ENCODE measurements around the gene DDX60.
"Not testable (repeated sequence)": the region's sequence is repeated elsewhere in the genome, so short reads cannot be mapped to it uniquely, and the experiment has no call there.

The DDX60 gene

GRCh38 chr4:168218645-168219044, 99.9 kb downstream of the DDX60 start (continued):
- TF ChIP-seq ZNF658 (tag by site-specific recombination; IDR thresholded peaks at IDR 0.05): no peak

GRCh38 chr4:168213511-168213910, 105.0 kb downstream of the DDX60 start:
- POLR2A ChIA-PET; H3K36me3 ChIP-seq (ENCODE audit: control insufficient read depth in 2 of 2, insufficient read depth in 1 of 2, low read length in 2 of 2); H3K27ac ChIP-seq (ENCODE audit: extremely low read depth, low read depth, low read length); H3K9me3 ChIP-seq (ENCODE audit: control insufficient read depth, insufficient read depth, low read depth, low read length); H3K4me1 ChIP-seq (ENCODE audit: control insufficient read depth, insufficient read depth, low read length); CTCF ChIA-PET; H3K4me3 ChIP-seq (ENCODE audit: low read depth, low read length): not testable (repeated sequence)

DNA sequence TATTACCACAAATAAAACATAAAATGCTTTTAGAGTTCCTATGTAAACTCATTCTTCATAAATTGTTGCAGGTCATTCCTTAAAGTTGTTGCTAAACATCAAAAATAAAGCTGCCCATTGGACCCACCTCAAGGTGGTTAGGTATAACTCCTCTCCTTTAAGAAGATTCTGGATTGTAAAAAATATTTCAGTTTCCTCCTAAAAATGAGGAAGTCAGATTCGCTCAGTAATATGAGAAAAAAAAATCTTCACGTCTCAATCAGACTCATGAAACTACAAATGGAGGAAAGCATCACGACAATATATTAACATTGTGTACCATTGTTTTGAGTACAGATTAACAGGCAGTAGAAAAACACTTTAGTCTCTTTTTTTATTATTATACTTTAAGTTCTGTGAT, 105.9 kb downstream of the DDX60 start:
- Histone ChIP-seq H3K4me3 (ENCODE audit: low read depth, low read length) (no peak overlapping the region), H3K36me3 (ENCODE audit: control insufficient read depth in 2 of 2, insufficient read depth in 1 of 2, low read length in 2 of 2) (no peaks in the 10 kb centered on the region), H3K27ac (ENCODE audit: extremely low read depth, low read depth, low read length) (no peak overlapping the region), H3K4me1 (ENCODE audit: control insufficient read depth, insufficient read depth, low read length) (no peaks in the 10 kb centered on the region), H3K9me3 (ENCODE audit: control insufficient read depth, insufficient read depth, low read depth, low read length) (no peaks in the 10 kb centered on the region)
- TF ChIP-seq, protein P1, sequence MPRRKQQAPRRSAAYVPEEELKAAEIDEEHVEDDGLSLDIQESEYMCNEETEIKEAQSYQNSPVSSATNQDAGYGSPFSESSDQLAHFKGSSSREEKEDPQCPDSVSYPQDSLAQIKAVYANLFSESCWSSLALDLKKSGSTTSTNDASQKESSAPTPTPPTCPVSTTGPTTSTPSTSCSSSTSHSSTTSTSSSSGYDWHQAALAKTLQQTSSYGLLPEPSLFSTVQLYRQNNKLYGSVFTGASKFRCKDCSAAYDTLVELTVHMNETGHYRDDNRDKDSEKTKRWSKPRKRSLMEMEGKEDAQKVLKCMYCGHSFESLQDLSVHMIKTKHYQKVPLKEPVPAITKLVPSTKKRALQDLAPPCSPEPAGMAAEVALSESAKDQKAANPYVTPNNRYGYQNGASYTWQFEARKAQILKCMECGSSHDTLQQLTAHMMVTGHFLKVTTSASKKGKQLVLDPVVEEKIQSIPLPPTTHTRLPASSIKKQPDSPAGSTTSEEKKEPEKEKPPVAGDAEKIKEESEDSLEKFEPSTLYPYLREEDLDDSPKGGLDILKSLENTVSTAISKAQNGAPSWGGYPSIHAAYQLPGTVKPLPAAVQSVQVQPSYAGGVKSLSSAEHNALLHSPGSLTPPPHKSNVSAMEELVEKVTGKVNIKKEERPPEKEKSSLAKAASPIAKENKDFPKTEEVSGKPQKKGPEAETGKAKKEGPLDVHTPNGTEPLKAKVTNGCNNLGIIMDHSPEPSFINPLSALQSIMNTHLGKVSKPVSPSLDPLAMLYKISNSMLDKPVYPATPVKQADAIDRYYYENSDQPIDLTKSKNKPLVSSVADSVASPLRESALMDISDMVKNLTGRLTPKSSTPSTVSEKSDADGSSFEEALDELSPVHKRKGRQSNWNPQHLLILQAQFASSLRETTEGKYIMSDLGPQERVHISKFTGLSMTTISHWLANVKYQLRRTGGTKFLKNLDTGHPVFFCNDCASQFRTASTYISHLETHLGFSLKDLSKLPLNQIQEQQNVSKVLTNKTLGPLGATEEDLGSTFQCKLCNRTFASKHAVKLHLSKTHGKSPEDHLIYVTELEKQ (tag by site-specific recombination; IDR thresholded peaks at IDR 0.05; ENCODE audit: borderline replicate concordance): no peak
- TF ChIP-seq KLF7 (tag by site-specific recombination; IDR thresholded peaks at IDR 0.05; ENCODE audit: borderline replicate concordance): no peak
- no peak for TF ChIP-seq ZNF146 (tag by site-specific recombination; IDR thresholded peaks at IDR 0.05)
- TF ChIP-seq ZNF114 (tag by site-specific recombination; IDR thresholded peaks at IDR 0.05): no peak
- no peak for TF ChIP-seq CTCF (tag by site-specific recombination; IDR thresholded peaks at IDR 0.05)
- no peak for TF ChIP-seq ZSCAN16 (tag by site-specific recombination; IDR thresholded peaks at IDR 0.05)
- TF ChIP-seq ZNF549 (tag by site-specific recombination; IDR thresholded peaks at IDR 0.05): no peak
- no peak for TF ChIP-seq AEBP2 (tag by site-specific recombination; IDR thresholded peaks at IDR 0.05; ENCODE audit: borderline replicate concordance)
- TF ChIP-seq, protein P2, sequence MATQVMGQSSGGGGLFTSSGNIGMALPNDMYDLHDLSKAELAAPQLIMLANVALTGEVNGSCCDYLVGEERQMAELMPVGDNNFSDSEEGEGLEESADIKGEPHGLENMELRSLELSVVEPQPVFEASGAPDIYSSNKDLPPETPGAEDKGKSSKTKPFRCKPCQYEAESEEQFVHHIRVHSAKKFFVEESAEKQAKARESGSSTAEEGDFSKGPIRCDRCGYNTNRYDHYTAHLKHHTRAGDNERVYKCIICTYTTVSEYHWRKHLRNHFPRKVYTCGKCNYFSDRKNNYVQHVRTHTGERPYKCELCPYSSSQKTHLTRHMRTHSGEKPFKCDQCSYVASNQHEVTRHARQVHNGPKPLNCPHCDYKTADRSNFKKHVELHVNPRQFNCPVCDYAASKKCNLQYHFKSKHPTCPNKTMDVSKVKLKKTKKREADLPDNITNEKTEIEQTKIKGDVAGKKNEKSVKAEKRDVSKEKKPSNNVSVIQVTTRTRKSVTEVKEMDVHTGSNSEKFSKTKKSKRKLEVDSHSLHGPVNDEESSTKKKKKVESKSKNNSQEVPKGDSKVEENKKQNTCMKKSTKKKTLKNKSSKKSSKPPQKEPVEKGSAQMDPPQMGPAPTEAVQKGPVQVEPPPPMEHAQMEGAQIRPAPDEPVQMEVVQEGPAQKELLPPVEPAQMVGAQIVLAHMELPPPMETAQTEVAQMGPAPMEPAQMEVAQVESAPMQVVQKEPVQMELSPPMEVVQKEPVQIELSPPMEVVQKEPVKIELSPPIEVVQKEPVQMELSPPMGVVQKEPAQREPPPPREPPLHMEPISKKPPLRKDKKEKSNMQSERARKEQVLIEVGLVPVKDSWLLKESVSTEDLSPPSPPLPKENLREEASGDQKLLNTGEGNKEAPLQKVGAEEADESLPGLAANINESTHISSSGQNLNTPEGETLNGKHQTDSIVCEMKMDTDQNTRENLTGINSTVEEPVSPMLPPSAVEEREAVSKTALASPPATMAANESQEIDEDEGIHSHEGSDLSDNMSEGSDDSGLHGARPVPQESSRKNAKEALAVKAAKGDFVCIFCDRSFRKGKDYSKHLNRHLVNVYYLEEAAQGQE (tag by site-specific recombination; IDR thresholded peaks at IDR 0.05): no peak
- TF ChIP-seq ZNF596 (tag by site-specific recombination; IDR thresholded peaks at IDR 0.05): no peak
- no peak for TF ChIP-seq ZNF416 (tag by site-specific recombination; IDR thresholded peaks at IDR 0.05)
- TF ChIP-seq ZBTB20 (tag by site-specific recombination; IDR thresholded peaks at IDR 0.05): no peak
- TF ChIP-seq WT1 (tag by site-specific recombination; IDR thresholded peaks at IDR 0.05): no peak
- TF ChIP-seq SALL2 (tag by site-specific recombination; IDR thresholded peaks at IDR 0.05; ENCODE audit: borderline replicate concordance): no peak
- TF ChIP-seq, protein P3, sequence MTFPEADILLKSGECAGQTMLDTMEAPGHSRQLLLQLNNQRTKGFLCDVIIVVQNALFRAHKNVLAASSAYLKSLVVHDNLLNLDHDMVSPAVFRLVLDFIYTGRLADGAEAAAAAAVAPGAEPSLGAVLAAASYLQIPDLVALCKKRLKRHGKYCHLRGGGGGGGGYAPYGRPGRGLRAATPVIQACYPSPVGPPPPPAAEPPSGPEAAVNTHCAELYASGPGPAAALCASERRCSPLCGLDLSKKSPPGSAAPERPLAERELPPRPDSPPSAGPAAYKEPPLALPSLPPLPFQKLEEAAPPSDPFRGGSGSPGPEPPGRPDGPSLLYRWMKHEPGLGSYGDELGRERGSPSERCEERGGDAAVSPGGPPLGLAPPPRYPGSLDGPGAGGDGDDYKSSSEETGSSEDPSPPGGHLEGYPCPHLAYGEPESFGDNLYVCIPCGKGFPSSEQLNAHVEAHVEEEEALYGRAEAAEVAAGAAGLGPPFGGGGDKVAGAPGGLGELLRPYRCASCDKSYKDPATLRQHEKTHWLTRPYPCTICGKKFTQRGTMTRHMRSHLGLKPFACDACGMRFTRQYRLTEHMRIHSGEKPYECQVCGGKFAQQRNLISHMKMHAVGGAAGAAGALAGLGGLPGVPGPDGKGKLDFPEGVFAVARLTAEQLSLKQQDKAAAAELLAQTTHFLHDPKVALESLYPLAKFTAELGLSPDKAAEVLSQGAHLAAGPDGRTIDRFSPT (tag by site-specific recombination; IDR thresholded peaks at IDR 0.05): no peak
- TF ChIP-seq, protein P4, sequence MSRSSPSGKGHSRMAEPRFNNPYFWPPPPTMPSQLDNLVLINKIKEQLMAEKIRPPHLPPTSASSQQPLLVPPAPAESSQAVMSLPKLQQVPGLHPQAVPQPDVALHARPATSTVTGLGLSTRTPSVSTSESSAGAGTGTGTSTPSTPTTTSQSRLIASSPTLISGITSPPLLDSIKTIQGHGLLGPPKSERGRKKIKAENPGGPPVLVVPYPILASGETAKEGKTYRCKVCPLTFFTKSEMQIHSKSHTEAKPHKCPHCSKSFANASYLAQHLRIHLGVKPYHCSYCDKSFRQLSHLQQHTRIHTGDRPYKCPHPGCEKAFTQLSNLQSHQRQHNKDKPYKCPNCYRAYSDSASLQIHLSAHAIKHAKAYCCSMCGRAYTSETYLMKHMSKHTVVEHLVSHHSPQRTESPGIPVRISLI (tag by site-specific recombination; IDR thresholded peaks at IDR 0.05): no peak
- no peak for TF ChIP-seq ZNF366 (tag by site-specific recombination; conservative IDR thresholded peaks at IDR 0.05)
- TF ChIP-seq YY1 (tag by site-specific recombination; IDR thresholded peaks at IDR 0.05): no peak
- ChIA-PET CTCF (no interaction called here), POLR2A (no interaction called here)
